Epithelial cell of proximal tubule (primary cell): ENCODE results near the gene GINS2. TPM values are rescaled to one million over a fixed set of nuclear protein-coding genes. Genes with fewer than 3 reads are reported as not detected.

Experiments
- DNase-seq: peaks from one replicate; pipeline ENCODE4 v3.0.0-alpha.2; 2011; ENCODE audit warnings: low read depth
- H3K4me3 ChIP-seq: 2 replicates; pipeline ENCODE4 v1.5.1; 2011; ENCODE audit warnings: low read depth, mild to moderate bottlenecking, low read length
- CTCF ChIP-seq: conservative IDR thresholded peaks from 2 replicates; pipeline ENCODE4 v1.5.1; 2012; ENCODE audit warnings: low read depth, mild to moderate bottlenecking, low read length
- total RNA-seq: library from RNA; depleted of rRNA; stranded (reverse); fragments of >200 nt; gene quantifications from 2 replicates; pipeline ENCODE4 v1.2.3, GENCODE V29; 2015

The GINS2 gene
- total RNA-seq, 1 donor from 2014 or later, result 40.2 TPM

GRCh38 chr16:85660843-85661739, 27.7 kb downstream of the GINS2 start:
- no peak for DNase-seq
- no peak overlapping the region for H3K4me3 ChIP-seq
- no peak for TF ChIP-seq CTCF

DNA sequence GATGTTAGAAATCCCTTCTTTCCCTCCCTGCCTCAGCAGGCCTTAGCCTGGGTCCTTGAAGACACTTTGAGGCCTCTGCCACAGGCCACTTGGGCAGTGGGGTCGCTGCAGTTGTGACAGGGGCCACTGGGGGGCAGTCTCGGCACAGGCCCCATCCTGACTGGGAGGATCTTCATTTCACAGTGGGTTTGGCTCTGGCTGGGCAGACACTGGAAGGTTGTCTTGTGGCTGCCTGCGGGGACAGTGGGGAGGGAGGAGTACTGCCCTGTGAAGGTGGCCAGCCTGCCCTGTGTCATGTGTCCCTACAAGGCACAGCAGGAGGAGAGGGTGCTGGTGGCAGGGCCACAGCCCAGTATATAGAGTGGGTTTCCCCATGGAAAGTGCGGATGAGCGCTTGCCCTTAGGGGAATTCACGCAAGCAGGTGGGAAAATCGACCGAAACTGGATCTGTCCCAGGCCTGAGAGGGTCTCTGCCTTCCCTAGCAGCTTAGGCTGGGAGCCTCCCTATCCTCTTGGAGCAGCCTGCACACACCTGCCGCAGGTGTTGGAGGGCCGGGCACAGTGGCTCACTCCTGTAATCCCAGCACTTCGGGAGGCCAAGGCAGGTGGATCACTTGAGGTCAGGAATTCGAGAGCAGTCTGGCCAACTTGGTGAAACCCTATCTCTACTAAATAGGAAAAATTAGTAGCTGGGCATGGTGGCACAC, 28.8 kb downstream of the GINS2 start:
- peak; percentile 88 for TF ChIP-seq CTCF
- DNase-seq, result no peak

DNA sequence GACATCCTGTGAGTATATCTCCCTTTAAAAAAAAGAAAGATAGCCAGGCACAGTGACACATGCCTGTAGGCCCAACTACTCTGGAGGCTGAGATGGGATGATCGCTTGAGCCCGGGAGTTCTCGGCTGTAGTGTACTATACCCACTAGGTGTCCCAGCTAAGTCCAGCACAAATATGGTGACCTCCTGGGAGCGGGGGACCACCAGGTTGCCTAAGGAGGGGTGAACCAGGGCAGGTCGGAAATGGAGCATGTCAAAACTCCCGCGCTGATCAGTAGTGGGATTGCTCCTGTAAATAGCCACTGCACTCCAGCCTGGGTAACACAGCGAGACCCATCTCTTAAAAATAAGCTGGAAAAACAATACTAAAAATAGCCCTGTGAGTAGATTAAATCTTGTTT, 29.4 kb downstream of the GINS2 start:
- no peak for DNase-seq
- no peak for TF ChIP-seq CTCF
- H3K4me3 ChIP-seq, result no peak overlapping the region

More for the DNA sequence above, 28.8 kb downstream of the GINS2 start:
- H3K4me3 ChIP-seq, result no peak overlapping the region

DNA sequence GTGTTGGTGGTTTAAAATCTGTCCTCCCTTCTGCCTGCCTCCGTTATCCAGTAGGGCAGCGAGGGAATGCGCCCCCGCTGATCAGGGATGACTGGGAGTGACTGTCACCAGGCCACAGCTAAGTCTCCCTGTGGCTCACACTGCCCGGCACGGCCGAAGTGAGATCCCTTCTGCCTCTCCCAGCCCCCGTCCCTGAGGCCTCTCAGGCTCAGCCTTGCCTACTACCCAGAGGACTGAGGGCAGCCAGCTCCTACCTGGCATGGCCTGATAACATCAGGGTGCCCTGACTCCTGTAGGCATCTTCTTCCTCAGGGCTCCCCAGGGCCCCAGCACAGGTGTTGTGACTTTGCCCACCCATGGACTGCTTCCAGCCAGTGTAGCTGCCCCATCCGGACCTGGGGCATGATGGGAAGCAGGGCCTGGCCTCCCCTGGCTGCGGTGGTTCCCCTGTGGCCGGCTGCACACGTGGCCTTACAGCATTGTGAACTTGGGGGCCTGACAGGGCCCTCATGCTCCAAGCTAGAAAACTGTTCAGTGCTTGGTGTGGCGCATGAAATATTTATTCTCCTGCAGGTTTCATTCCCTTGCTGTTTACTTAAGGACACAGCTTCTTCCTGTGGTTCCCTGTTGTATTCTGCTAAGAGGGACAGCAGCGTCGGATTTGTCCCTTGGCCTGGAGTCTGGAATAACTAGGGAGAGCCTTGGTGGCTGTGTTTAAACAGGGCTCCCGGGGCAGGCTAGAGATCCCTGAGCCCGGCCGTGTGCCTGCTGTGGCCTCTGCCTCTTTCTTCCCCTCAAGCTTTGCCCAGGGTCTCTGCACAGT, 30.0 kb downstream of the GINS2 start:
- DNase-seq, result no peak
- no peak overlapping the region for H3K4me3 ChIP-seq
- TF ChIP-seq CTCF, result no peak

GRCh38 chr16:85657996-85658395, 30.8 kb downstream of the GINS2 start:
- DNase-seq, result no peak
- no peak overlapping the region for H3K4me3 ChIP-seq
- no peak for TF ChIP-seq CTCF

- no peak overlapping the region for H3K4me3 ChIP-seq
- no peak for TF ChIP-seq CTCF
- no peak for DNase-seq
Observed at GRCh38 chr16:85657267-85657650, 31.5 kb downstream of the GINS2 start.
